Stomach (tissue), 9 donors: ENCODE data around the gene ACTL8. TPM values are rescaled to one million over a fixed set of nuclear protein-coding genes. Genes with fewer than 3 reads are reported as not detected.

Experiments used
- DNase-seq, 2 donors: peaks; one replicate each; pipeline versions ENCODE4 v3.0.0 to v3.0.0-alpha.2; 2013 to 2019
- H3K27ac ChIP-seq, 5 donors: fragments of 200-600 bp in 4 of 5; sonication (generic) in 4 of 5; one replicate each; pipeline ENCODE4 v1.5.1; 2013 to 2019; ENCODE audit warnings: mild to moderate bottlenecking in 1 of 5, moderate library complexity in 1 of 5
- H3K27me3 ChIP-seq, 3 donors: fragments of 200-600 bp; sonication (generic); one replicate each; pipeline ENCODE4 v1.5.1; 2017 to 2019; ENCODE audit warnings: mixed run types in 1 of 3
- H3K36me3 ChIP-seq, 4 donors: fragments of 200-600 bp; sonication (generic); 1 replicate in 3 of 4; 2 replicates in 1 of 4; pipeline ENCODE4 v1.5.1; 2016 to 2019
- H3K4me1 ChIP-seq, 4 donors: fragments of 200-600 bp; sonication (generic); one replicate each; pipeline ENCODE4 v1.5.1; 2016 to 2019
- H3K4me3 ChIP-seq, 4 donors: fragments of 200-600 bp; sonication (generic) in 3 of 4; one replicate each; pipeline ENCODE4 v1.5.1; 2016 to 2019; ENCODE audit warnings: mild to moderate bottlenecking in 1 of 4
- H3K9me3 ChIP-seq, 4 donors: fragments of 200-600 bp; sonication (generic); one replicate each; pipeline ENCODE4 v1.5.1; 2016 to 2019
- EP300 ChIP-seq: sonication (generic); formaldehyde crosslinking; IDR thresholded peaks from one replicate; pipeline ENCODE4 v1.6.1; 2017; ENCODE audit warnings: antibody characterized with exemption
- POLR2A ChIP-seq, 4 donors: fragments of 450-650 bp; IDR thresholded peaks; one replicate each; pipeline ENCODE4 v1.6.1; 2016; ENCODE audit warnings: antibody characterized with exemption in 4 of 4, control low read depth in 2 of 4, mild to moderate bottlenecking in 1 of 4, moderate library complexity in 1 of 4
- POLR2AphosphoS5 ChIP-seq, 3 donors: sonication (generic); formaldehyde crosslinking; IDR thresholded peaks; one replicate each; pipeline ENCODE4 v1.6.1; 2016; ENCODE audit warnings: antibody characterized with exemption in 3 of 3
- WGBS, 5 donors: extraction: QIAGEN DNeasy Blood & Tissue Kit in 3 of 5; methylation state at CpG; one replicate each; pipeline versions ENCODE4 v1.1.5 to v1.1.7; 2013 to 2018; 5-methylcytosine and 5-hydroxymethylcytosine counted together
- intact Hi-C: fragments of 100-400 bp; cut with DNase I; formaldehyde crosslinking; loops from one replicate; pipeline ENCODE4 v1.15.1; 2023; ENCODE audit warnings: low total_unique reads
- polyA plus RNA-seq, 3 donors: library from polyadenylated mRNA; stranded (reverse); fragments of 200-250 nt; gene quantifications; one replicate each; pipeline ENCODE4 v1.2.3, GENCODE V29; 2013
- total RNA-seq, 5 donors: library from RNA; depleted of rRNA; stranded (reverse); fragments of >200 nt; gene quantifications; one replicate each; pipeline versions ENCODE4 v1.1.0 to v1.2.3, GENCODE V29; 2014 to 2016
- TF ChIP-seq, protein P1 (sequence below), 7 experiments: fragments of 450-650 bp in 4 of 7; fragments of 200-600 bp in 3 of 7; sonication (generic) in 3 of 7; IDR thresholded peaks; one replicate each; pipeline ENCODE4 v1.5.1; 2016 to 2019; ENCODE audit warnings: antibody characterized with exemption in 7 of 7, control low read depth in 2 of 7, mild to moderate bottlenecking in 1 of 7
- donor health status: healthy with polysubstance abuse.
- donor health status: Bipolar disorder and iron deficiency.
- donor health status: healthy.

The ACTL8 gene
- total and polyA plus RNA-seq, 8 donors: not detected

GRCh38 chr1:17837233-17838030 lies 82.3 kb downstream of the ACTL8 start:
- peaks cover 0 to 55% (median 11%) of the 10 kb centered on the region in 3 donors for H3K27me3 ChIP-seq
- no peak for DNase-seq
- no peaks in the 10 kb centered on the region for H3K4me1 ChIP-seq
- intact Hi-C loops: no loop called here
- H3K9me3 ChIP-seq: no peaks in the 10 kb centered on the region
- H3K4me3 ChIP-seq: no peak overlapping the region
- no peak overlapping the region for H3K27ac ChIP-seq
- 59 to 75% (median 74%) methylated on average over 12 of the region's 12 CpGs for WGBS, 5 donors
- TF ChIP-seq, protein P1, sequence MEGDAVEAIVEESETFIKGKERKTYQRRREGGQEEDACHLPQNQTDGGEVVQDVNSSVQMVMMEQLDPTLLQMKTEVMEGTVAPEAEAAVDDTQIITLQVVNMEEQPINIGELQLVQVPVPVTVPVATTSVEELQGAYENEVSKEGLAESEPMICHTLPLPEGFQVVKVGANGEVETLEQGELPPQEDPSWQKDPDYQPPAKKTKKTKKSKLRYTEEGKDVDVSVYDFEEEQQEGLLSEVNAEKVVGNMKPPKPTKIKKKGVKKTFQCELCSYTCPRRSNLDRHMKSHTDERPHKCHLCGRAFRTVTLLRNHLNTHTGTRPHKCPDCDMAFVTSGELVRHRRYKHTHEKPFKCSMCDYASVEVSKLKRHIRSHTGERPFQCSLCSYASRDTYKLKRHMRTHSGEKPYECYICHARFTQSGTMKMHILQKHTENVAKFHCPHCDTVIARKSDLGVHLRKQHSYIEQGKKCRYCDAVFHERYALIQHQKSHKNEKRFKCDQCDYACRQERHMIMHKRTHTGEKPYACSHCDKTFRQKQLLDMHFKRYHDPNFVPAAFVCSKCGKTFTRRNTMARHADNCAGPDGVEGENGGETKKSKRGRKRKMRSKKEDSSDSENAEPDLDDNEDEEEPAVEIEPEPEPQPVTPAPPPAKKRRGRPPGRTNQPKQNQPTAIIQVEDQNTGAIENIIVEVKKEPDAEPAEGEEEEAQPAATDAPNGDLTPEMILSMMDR (IDR thresholded peaks at IDR 0.05): no peak
- TF ChIP-seq POLR2AphosphoS5 (IDR thresholded peaks at IDR 0.05) (no peak), POLR2A (IDR thresholded peaks at IDR 0.05) (no peak)
- no peaks in the 10 kb centered on the region for H3K36me3 ChIP-seq

GRCh38 chr1:17839641-17840196 lies 84.6 kb downstream of the ACTL8 start:
- 67 to 75% (median 71%) methylated on average over 8 of the region's 8 CpGs for WGBS, 5 donors
- H3K4me1 ChIP-seq: no peaks in the 10 kb centered on the region
- intact Hi-C loops: no loop called here
- TF ChIP-seq POLR2AphosphoS5 (IDR thresholded peaks at IDR 0.05) (no peak), POLR2A (IDR thresholded peaks at IDR 0.05) (no peak), EP300 (no peak)
- TF ChIP-seq, protein P1 (IDR thresholded peaks at IDR 0.05): no peak
- H3K27ac ChIP-seq: no peak overlapping the region
- no peak for DNase-seq
- no peak overlapping the region for H3K4me3 ChIP-seq
- peaks cover 0 to 68% (median 18%) of the 10 kb centered on the region in 3 donors for H3K27me3 ChIP-seq
- no peaks in the 10 kb centered on the region for H3K36me3 ChIP-seq
- H3K9me3 ChIP-seq: no peaks in the 10 kb centered on the region

GRCh38 chr1:17841944-17842343 lies 86.8 kb downstream of the ACTL8 start:
- Histone ChIP-seq H3K4me1 (no peaks in the 10 kb centered on the region), H3K27me3 (peaks cover 0 to 68% (median 13%) of the 10 kb centered on the region in 3 donors), H3K36me3 (no peaks in the 10 kb centered on the region), H3K4me3 (no peak overlapping the region), H3K9me3 (no peaks in the 10 kb centered on the region), H3K27ac (no peak overlapping the region)
- 58 to 80% (median 62%) methylated on average over 2 of the region's 2 CpGs for WGBS, 5 donors
- DNase-seq: no peak
- intact Hi-C loops: no loop called here
- no peak for TF ChIP-seq POLR2A (IDR thresholded peaks at IDR 0.05)
- TF ChIP-seq POLR2AphosphoS5 (IDR thresholded peaks at IDR 0.05): no peak
- TF ChIP-seq EP300: no peak

GRCh38 chr1:17842686-17843085 lies 87.6 kb downstream of the ACTL8 start:
- WGBS, 5 donors: 32 to 51% (median 39%) methylated on average over 3 to 5 of the region's 5 CpGs
- Histone ChIP-seq H3K27me3 (peaks cover 0 to 63% (median 13%) of the 10 kb centered on the region in 3 donors), H3K4me3 (no peak overlapping the region), H3K9me3 (no peaks in the 10 kb centered on the region), H3K36me3 (no peaks in the 10 kb centered on the region), H3K4me1 (no peaks in the 10 kb centered on the region), H3K27ac (no peak overlapping the region)
- DNase-seq: no peak
- intact Hi-C loops: no loop called here
- TF ChIP-seq, protein P1 (IDR thresholded peaks at IDR 0.05): no peak
- TF ChIP-seq POLR2A (IDR thresholded peaks at IDR 0.05): no peak
- no peak for TF ChIP-seq EP300
- no peak for TF ChIP-seq POLR2AphosphoS5 (IDR thresholded peaks at IDR 0.05)
